Colonic mucosa (tissue), 4 donors: ENCODE data around the gene LYRM4. TPM values are rescaled to one million over a fixed set of nuclear protein-coding genes. Genes with fewer than 3 reads are reported as not detected.

ENCODE experiments used
- DNase-seq: peaks from one replicate; pipeline ENCODE4 v3.0.0-alpha.2; 2020
- H3K27ac ChIP-seq: fragments of 200-600 bp; one replicate; pipeline ENCODE4 v1.8.0; 2021
- H3K27me3 ChIP-seq: fragments of 200-600 bp; one replicate; pipeline ENCODE4 v1.8.0; 2021
- H3K36me3 ChIP-seq: fragments of 200-600 bp; one replicate; pipeline ENCODE4 v1.8.0; 2021
- H3K4me1 ChIP-seq: fragments of 200-600 bp; one replicate; pipeline ENCODE4 v1.8.0; 2021; ENCODE audit warnings: mild to moderate bottlenecking
- H3K4me3 ChIP-seq: fragments of 200-600 bp; one replicate; pipeline ENCODE4 v1.8.0; 2021
- H3K9ac ChIP-seq, 2 donors: one replicate each; pipeline ENCODE4 v1.7.0; 2013; ENCODE audit warnings: control low read depth in 2 of 2, low read depth in 2 of 2, low read length in 2 of 2
- H3K9me3 ChIP-seq: fragments of 200-600 bp; one replicate; pipeline ENCODE4 v1.8.0; 2021
- intact Hi-C: fragments of 100-400 bp; cut with DNase I; formaldehyde crosslinking; loops from one replicate; pipeline ENCODE4 v1.14.1; 2022
- total RNA-seq, 2 donors: library from RNA; stranded (reverse); fragmentation: NEBNext Ultra II Directional in 1 of 2; extraction: Animal tissue kit (Norgen Biotek cat#: 25700) in 1 of 2; gene quantifications; one replicate each; pipeline ENCODE4 v1.2.1, GENCODE V29; 2021
- TF ChIP-seq, protein P1 (sequence below): fragments of 200-600 bp; IDR thresholded peaks from one replicate; pipeline ENCODE4 v1.8.0; 2022; ENCODE audit warnings: antibody characterized with exemption, mild to moderate bottlenecking
- donor health status: healthy.
- donor health status: DM: no; HTN: no; CAD: no.
- donor health status: DM: no; HTN: no; CAD: no.

The LYRM4 gene
- total RNA-seq, 2 donors from 2014 or later: 14.0 to 17.4 TPM

DNA sequence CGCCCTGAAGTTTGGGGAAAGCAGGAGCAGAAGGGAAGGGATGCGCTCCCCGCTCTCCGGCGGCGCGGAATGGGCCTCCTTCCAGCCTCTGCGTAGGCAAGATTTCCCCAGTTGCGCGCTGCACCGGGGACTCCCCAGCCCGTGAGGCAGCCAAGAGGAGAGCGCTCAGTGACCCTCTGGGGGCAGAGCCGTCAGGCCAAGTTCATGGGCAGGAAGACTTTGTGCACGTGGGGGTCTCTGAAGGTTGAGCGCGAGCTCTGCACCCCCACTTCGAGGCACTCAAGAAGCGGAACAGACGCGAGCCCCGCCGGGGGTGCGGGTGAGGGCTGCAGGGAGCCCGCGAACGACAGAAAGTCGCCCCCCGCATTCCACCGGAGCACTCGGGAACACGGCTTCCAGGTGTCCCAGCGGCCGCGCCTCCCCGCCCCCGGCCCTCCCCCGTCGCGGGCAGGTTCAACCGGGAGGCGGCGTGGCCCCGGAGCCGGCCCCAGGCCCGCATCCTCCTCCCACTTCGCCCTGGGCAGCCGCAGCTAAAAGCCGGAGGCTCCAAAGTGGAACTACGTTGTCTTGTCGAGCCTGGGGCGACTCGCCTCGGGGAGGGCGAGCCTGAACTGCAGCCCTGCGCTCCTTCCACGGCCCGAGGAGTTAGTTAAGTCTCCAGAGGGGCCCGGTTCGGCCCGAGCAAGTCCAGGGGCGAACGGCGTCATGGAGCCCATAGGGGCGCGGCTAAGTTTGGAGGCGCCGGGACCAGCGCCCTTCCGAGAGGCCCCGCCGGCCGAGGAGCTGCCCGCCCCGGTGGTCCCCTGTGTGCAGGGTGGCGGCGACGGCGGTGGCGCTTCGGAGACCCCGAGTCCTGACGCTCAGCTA, 175.7 kb downstream of the LYRM4 start, which contains the start of gene PPP1R3G:
TSS of gene PPP1R3G (plus strand) at position 561 of the 867 bp plus-strand sequence. CDS start at position 706, 145 bp downstream.
- H3K27me3 ChIP-seq: no peaks in the 10 kb centered on the region
- H3K9me3 ChIP-seq: no peaks in the 10 kb centered on the region
- no peaks in the 10 kb centered on the region for H3K36me3 ChIP-seq
- DNase-seq: peak; percentile 56
- H3K4me3 ChIP-seq: peak within 1 kb of the TSS; percentile 67
- H3K27ac ChIP-seq: peak within 1 kb of the TSS; percentile 80
- TF ChIP-seq, protein P1, sequence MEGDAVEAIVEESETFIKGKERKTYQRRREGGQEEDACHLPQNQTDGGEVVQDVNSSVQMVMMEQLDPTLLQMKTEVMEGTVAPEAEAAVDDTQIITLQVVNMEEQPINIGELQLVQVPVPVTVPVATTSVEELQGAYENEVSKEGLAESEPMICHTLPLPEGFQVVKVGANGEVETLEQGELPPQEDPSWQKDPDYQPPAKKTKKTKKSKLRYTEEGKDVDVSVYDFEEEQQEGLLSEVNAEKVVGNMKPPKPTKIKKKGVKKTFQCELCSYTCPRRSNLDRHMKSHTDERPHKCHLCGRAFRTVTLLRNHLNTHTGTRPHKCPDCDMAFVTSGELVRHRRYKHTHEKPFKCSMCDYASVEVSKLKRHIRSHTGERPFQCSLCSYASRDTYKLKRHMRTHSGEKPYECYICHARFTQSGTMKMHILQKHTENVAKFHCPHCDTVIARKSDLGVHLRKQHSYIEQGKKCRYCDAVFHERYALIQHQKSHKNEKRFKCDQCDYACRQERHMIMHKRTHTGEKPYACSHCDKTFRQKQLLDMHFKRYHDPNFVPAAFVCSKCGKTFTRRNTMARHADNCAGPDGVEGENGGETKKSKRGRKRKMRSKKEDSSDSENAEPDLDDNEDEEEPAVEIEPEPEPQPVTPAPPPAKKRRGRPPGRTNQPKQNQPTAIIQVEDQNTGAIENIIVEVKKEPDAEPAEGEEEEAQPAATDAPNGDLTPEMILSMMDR: no peak
- H3K9ac ChIP-seq: peak within 1 kb of the TSS; percentile 51 to 66
- H3K4me1 ChIP-seq: no peaks in the 10 kb centered on the region
- intact Hi-C loops: no loop called here

DNA sequence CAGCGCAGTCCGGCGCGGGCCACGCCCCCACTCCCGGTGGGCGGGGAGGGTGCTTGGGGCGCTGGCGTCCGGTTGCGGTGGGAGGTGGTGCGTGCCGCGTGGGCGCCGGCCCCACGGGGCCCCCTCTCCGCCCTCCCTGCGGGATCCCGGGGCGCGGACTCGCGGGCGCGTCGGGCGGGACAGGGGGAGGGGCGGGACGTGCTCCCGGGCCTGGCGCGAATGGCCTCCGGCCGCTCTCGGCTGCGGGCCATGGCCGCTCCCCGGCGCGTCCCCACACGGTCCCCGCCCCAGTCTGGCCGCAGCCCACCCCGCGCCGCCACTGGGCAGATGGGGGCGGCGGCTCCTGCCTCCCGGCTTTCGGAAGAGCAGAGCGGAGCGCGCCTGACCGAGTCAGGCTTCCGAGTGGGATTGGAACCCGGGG, 176.4 kb downstream of the LYRM4 start:
- Histone ChIP-seq H3K9ac (peak overlapping the region; percentile 51 to 66), H3K27ac (peak overlapping the region; percentile 80), H3K27me3 (no peaks in the 10 kb centered on the region), H3K4me1 (no peaks in the 10 kb centered on the region), H3K4me3 (peak overlapping the region; percentile 67), H3K36me3 (no peaks in the 10 kb centered on the region), H3K9me3 (no peaks in the 10 kb centered on the region)
- TF ChIP-seq, protein P1: no peak
- intact Hi-C loops: no loop called here
- DNase-seq: peak; percentile 54

DNA sequence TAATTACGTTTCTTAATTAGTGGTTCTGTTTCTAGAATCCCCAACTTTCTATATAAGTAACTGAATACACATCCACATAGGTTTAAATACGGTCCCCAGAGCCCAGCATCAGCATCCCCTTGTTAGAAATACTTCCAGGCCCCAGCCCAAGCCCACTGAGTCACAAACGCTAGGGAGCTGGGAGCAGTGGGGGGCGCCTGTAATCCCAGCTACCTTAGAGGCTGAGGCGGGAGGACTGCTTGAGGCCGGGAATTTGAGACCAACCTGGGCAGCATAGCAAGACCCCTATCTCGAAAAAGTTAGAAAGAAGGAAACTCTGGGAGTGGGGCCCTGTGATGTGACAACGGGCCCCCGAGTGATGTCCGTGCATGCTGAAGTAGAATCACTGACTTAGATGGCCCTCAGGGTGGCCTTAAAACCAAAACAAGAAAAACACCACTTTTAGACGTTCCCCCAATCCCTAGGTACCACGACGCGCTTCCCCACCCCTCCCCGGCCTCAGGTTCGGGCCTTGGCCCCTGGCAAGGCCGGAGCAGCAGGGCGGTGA, 176.9 kb downstream of the LYRM4 start:
- intact Hi-C loops: no loop called here
- H3K4me3 ChIP-seq: peak overlapping the region; percentile 67
- no peaks in the 10 kb centered on the region for H3K27me3 ChIP-seq
- TF ChIP-seq, protein P1: no peak
- no peaks in the 10 kb centered on the region for H3K36me3 ChIP-seq
- H3K4me1 ChIP-seq: no peaks in the 10 kb centered on the region
- no peak for DNase-seq
- no peaks in the 10 kb centered on the region for H3K9me3 ChIP-seq
- peak overlapping the region in 1 of 2 donors; percentile 51 for H3K9ac ChIP-seq
- peak overlapping the region; percentile 80 for H3K27ac ChIP-seq

DNA sequence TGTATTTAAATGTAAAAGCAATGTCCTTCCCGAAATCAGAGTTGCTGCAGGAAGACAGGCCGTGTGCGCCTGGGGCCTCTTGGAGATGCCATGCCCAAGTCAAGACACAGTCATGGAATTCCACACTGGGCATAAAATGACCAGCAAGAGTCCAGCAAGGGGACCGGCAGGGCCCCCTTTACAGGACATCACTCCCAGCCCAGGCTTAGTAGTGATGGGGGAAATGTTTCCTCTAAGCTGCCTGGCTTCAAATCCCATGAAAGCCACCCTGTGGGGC, 177.5 kb downstream of the LYRM4 start:
- no peak overlapping the region for H3K4me3 ChIP-seq
- H3K9me3 ChIP-seq: no peaks in the 10 kb centered on the region
- no peaks in the 10 kb centered on the region for H3K36me3 ChIP-seq
- H3K9ac ChIP-seq: no peak overlapping the region
- no peak for DNase-seq
- intact Hi-C loops: no loop called here
- TF ChIP-seq, protein P1: no peak
- H3K27ac ChIP-seq: no peak overlapping the region
- no peaks in the 10 kb centered on the region for H3K27me3 ChIP-seq
- no peaks in the 10 kb centered on the region for H3K4me1 ChIP-seq

DNA sequence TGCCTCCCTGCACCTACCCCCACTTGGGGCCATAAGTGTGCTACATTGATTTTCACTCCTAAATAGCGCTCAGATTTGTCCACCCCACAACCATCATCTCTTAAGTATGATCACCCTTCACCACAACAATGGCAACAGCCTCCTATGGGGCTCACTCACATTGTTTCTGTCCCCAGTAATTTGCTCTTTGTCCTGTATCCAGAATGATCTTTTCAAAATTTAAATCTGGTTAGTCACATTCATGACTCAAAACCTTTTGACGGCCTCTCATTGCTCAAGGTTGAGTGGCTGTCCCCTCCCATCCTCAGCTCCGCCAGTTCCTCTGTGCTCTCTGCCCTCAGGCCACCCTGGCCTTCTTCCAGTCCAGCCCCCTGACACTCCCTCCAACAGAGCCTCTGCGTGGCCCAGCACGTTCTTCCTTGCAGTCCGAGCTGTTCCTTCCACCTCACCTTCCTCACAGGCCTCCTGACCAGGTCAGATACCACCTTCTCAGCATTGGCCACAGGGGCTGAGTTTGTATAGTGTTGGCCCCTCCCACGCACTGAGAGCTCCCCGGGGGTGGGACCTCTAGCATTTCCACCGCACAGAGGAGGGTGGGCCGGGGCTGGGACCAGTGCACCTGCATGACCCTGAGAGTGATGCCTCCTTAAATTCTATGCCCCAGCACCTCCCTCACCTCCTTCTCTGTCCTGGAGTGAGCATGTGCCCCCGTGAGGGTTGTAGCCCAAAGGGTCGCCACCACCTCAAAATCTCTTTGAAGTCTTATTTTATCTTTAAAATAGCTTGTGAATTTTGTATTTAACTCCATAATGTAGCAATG, 178.1 kb downstream of the LYRM4 start:
- no peaks in the 10 kb centered on the region for H3K4me1 ChIP-seq
- H3K4me3 ChIP-seq: no peak overlapping the region
- H3K9me3 ChIP-seq: no peaks in the 10 kb centered on the region
- no peaks in the 10 kb centered on the region for H3K27me3 ChIP-seq
- H3K27ac ChIP-seq: no peak overlapping the region
- no peak overlapping the region for H3K9ac ChIP-seq
- intact Hi-C loops: no loop called here
- TF ChIP-seq, protein P1: no peak
- no peak for DNase-seq
- H3K36me3 ChIP-seq: no peaks in the 10 kb centered on the region
